ENCODE measurements around the gene SF3A2. TPM values are rescaled to one million over a fixed set of nuclear protein-coding genes. Genes with fewer than 3 reads are reported as not detected.

Gene SF3A2
- total and polyA plus RNA-seq, 3 experiments from 2014 or later: 36.2 to 138 (median 131) TPM

DNA sequence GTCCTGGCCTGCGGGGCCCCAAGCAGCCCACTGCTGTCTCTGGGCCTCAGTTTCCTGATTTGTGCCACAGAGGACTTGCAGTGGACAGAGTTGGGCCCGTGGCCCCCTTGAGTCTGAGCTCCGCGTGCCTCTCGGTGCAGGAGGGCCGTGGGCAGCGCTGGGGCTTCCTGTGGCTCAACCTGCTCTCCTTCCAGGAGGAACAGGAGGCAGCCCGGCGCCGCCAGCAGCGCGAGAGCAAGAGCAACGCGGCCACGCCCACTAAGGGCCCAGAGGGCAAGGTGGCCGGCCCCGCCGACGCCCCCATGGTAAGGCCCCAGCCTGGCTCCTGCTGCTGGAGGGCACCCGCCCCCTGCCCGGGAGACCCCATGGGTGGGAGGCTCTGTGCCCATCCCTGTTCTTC, 26.4 kb upstream of the SF3A2 start:
- Mint-ChIP-seq H3K4me1 (no peaks in the 10 kb centered on the region), H3K27me3 (no peaks in the 10 kb centered on the region), H3K4me3 (no peak overlapping the region), H3K36me3 (peaks cover 0 to 61% (median 5%) of the 10 kb centered on the region in 3 donors), H3K9me3 (no peaks in the 10 kb centered on the region), H3K27ac (peak overlapping the region in 1 of 8 donors; percentile 51)
- Histone ChIP-seq H3K4me3 (ENCODE audit: low read length) (no peak overlapping the region), H3K9me3 (ENCODE audit: low read length) (no peaks in the 10 kb centered on the region), H3K4me1 (ENCODE audit: insufficient read depth, low read length) (no peaks in the 10 kb centered on the region), H3K36me3 (ENCODE audit: insufficient read depth, low read length) (peaks cover 11% of the 10 kb centered on the region), H3K27ac (ENCODE audit: low read depth, low read length) (no peak overlapping the region), H3K27me3 (ENCODE audit: insufficient read depth, low read length, poor library complexity, severe bottlenecking) (no peaks in the 10 kb centered on the region)
- DNase-seq: no peak
- POLR2A ChIA-PET: interaction anchor here (0.6 kb wide), 1 partner anchor 313 kb away, joined by 7 read pairs; no protein-coding TSS in a partner anchor
- CTCF ChIA-PET: no interaction called here

DNA sequence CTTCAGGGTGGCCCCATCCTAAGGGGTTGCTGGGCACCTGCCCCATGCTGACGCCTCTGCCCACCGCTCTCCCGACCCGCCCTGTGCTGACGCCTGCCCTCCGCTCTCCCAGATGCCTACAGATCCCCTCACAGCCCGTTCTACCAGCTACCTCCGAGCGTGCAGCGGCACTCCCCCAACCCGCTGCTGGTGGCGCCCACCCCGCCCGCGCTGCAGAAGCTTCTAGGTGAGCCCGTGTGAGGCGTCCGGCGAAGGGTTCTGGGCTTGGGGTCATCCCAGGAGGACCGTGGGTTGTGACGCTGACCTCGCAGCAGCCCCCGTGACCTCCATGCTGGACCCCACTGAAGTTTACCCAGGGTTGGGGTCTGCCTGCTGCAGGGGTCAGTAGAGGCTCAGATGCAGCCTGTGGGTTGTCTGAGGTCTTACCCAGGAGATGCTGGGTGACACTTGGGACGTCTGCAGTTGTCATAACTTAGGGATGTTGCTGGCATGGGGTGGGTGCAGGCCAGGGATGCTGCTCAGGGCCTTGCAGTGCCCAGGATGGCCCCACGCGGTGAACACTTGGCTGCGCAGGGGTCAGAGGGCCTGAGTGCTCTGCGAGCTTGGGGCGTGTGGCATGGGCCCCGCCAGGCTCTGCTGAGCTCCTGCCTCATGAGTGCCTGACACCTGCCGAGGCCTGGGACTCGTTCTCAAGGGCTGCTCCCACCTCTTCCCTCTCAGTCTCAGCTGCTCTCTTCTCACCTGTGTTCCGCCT, 25.5 kb upstream of the SF3A2 start:
- H3K4me3 ChIP-seq (ENCODE audit: low read length): no peak overlapping the region
- no peaks in the 10 kb centered on the region for H3K4me1 ChIP-seq (ENCODE audit: insufficient read depth, low read length)
- no peaks in the 10 kb centered on the region for H3K9me3 ChIP-seq (ENCODE audit: low read length)
- Mint-ChIP-seq H3K4me3 (no peak overlapping the region), H3K4me1 (no peaks in the 10 kb centered on the region), H3K36me3 (peaks cover 0 to 65% (median 6%) of the 10 kb centered on the region in 3 donors), H3K9me3 (no peaks in the 10 kb centered on the region), H3K27me3 (no peaks in the 10 kb centered on the region), H3K27ac (peak overlapping the region in 1 of 8 donors; percentile 82)
- H3K27me3 ChIP-seq (ENCODE audit: insufficient read depth, low read length, poor library complexity, severe bottlenecking): no peaks in the 10 kb centered on the region
- no peak for DNase-seq
- POLR2A ChIA-PET: no interaction called here
- H3K36me3 ChIP-seq (ENCODE audit: insufficient read depth, low read length): peaks cover 11% of the 10 kb centered on the region
- CTCF ChIA-PET: no interaction called here
- H3K27ac ChIP-seq (ENCODE audit: low read depth, low read length): no peak overlapping the region

DNA sequence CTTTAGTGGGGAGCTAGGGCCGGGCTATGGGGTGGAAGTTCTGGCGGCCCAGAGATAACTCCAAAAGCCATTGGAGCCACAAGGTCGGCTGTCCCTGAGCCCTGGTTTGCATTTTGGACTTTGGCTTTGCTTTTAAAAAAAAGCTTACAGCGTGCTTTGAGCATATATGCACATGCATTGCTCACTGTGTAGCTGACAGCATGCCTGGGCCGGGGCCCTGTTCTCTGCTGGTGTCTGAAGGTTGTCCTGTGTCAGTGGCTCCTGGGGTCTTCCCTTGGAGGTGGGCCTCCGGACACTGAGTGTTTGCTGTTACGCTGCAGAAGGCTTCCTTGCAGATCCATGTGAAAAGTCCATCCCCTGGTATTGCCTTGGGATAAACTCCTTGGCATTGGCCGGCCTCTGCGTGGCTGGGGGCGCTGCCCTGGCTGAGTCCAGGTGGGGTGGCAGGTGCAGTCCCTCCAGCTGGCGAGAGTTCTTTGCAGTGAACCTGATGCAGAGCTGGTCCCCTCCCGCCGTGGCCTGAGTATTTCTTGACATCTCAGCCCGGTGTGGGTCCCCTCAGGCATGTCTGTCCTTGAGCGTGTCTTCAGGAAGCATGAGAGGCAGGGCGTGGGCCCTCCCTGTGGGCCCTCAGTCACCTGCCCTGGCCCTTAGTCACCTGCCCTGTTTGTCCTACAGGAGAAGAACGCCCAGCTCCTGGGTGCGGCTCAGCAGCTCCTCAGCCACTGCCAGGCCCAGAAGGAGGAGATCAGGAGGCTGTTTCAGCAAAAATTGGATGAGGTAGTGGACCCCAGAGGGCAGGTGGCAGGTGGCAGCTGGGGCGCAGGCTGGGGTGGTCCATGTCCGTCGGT, 23.5 kb upstream of the SF3A2 start:
- Histone ChIP-seq H3K27me3 (ENCODE audit: insufficient read depth, low read length, poor library complexity, severe bottlenecking) (no peaks in the 10 kb centered on the region), H3K36me3 (ENCODE audit: insufficient read depth, low read length) (peaks cover 7% of the 10 kb centered on the region), H3K27ac (ENCODE audit: low read depth, low read length) (no peak overlapping the region), H3K9me3 (ENCODE audit: low read length) (no peaks in the 10 kb centered on the region), H3K4me3 (ENCODE audit: low read length) (no peak overlapping the region), H3K4me1 (ENCODE audit: insufficient read depth, low read length) (no peaks in the 10 kb centered on the region)
- no peak overlapping the region for H3K4me3 Mint-ChIP-seq
- ChIA-PET CTCF (interaction anchor here (0.8 kb wide), 1 partner anchor 178 kb away, joined by 3 read pairs; no protein-coding TSS in a partner anchor), POLR2A (no interaction called here)
- no peaks in the 10 kb centered on the region for H3K9me3 Mint-ChIP-seq
- H3K27ac Mint-ChIP-seq: peak overlapping the region in 2 of 8 donors; percentile 42 to 83
- peaks cover 0 to 69% (median 4%) of the 10 kb centered on the region in 3 donors for H3K36me3 Mint-ChIP-seq
- no peaks in the 10 kb centered on the region for H3K27me3 Mint-ChIP-seq
- no peak for DNase-seq
- H3K4me1 Mint-ChIP-seq: no peaks in the 10 kb centered on the region

DNA sequence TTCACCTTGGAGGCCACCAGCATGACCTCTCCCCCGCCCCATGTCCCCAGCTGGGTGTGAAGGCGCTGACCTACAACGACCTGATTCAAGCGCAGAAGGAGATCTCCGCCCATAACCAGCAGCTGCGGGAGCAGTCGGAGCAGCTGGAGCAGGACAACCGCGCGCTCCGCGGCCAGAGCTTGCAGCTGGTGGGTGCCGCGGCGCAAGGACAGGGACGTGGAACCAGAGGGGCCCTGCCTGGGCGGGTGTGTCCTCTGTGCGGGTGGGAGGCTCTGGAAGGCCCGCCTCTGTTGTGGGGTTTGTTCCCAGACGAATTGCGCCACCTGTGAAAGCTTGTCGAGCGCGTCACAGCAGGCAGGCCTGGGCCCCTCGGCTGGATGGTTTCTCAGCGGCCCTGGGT, 22.8 kb upstream of the SF3A2 start:
- Histone ChIP-seq H3K4me3 (ENCODE audit: low read length) (no peak overlapping the region), H3K27ac (ENCODE audit: low read depth, low read length) (no peak overlapping the region), H3K4me1 (ENCODE audit: insufficient read depth, low read length) (no peaks in the 10 kb centered on the region), H3K36me3 (ENCODE audit: insufficient read depth, low read length) (peaks cover 7% of the 10 kb centered on the region), H3K27me3 (ENCODE audit: insufficient read depth, low read length, poor library complexity, severe bottlenecking) (no peaks in the 10 kb centered on the region), H3K9me3 (ENCODE audit: low read length) (no peaks in the 10 kb centered on the region)
- no peak for DNase-seq
- H3K4me3 Mint-ChIP-seq: no peak overlapping the region
- H3K27me3 Mint-ChIP-seq: no peaks in the 10 kb centered on the region
- no peaks in the 10 kb centered on the region for H3K9me3 Mint-ChIP-seq
- H3K27ac Mint-ChIP-seq: no peak overlapping the region
- ChIA-PET CTCF (interaction anchor here (0.8 kb wide), 1 partner anchor 178 kb away, joined by 3 read pairs; no protein-coding TSS in a partner anchor), POLR2A (no interaction called here)
- H3K36me3 Mint-ChIP-seq: peaks cover 0 to 71% (median 4%) of the 10 kb centered on the region in 3 donors
- H3K4me1 Mint-ChIP-seq: no peaks in the 10 kb centered on the region

DNA sequence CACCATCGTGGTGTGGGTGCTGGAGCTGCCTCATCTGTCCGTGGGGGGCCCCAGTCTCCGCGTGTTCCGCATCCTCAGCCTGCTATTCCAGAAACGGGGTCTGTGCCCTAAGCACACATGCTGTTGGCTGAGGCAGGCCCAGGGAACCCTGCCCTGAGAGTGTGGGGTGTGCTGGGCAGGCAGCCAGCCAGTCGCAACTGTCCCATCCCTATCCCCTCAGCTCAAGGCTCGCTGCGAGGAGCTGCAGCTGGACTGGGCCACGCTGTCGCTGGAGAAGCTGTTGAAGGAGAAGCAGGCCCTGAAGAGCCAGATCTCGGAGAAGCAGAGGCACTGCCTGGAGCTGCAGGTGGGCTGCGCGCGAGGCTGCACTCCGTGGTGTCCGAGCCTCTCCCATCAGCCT, 22.4 kb upstream of the SF3A2 start:
- DNase-seq: no peak
- POLR2A ChIA-PET: interaction anchor here (0.6 kb wide), 1 partner anchor 74 kb away, joined by 7 read pairs; no protein-coding TSS in a partner anchor
- Mint-ChIP-seq H3K9me3 (no peaks in the 10 kb centered on the region), H3K27ac (no peak overlapping the region), H3K4me3 (no peak overlapping the region), H3K27me3 (no peaks in the 10 kb centered on the region), H3K4me1 (no peaks in the 10 kb centered on the region), H3K36me3 (peaks cover 0 to 74% (median 4%) of the 10 kb centered on the region in 3 donors)
- Histone ChIP-seq H3K27ac (ENCODE audit: low read depth, low read length) (no peak overlapping the region), H3K4me1 (ENCODE audit: insufficient read depth, low read length) (no peaks in the 10 kb centered on the region), H3K9me3 (ENCODE audit: low read length) (no peaks in the 10 kb centered on the region), H3K4me3 (ENCODE audit: low read length) (no peak overlapping the region), H3K27me3 (ENCODE audit: insufficient read depth, low read length, poor library complexity, severe bottlenecking) (no peaks in the 10 kb centered on the region), H3K36me3 (ENCODE audit: insufficient read depth, low read length) (peaks cover 7% of the 10 kb centered on the region)
- CTCF ChIA-PET: interaction anchor here (1.0 kb wide), 1 partner anchor 21 kb away, joined by 3 read pairs; the partner anchor contains the start of gene PLEKHJ1

DNA sequence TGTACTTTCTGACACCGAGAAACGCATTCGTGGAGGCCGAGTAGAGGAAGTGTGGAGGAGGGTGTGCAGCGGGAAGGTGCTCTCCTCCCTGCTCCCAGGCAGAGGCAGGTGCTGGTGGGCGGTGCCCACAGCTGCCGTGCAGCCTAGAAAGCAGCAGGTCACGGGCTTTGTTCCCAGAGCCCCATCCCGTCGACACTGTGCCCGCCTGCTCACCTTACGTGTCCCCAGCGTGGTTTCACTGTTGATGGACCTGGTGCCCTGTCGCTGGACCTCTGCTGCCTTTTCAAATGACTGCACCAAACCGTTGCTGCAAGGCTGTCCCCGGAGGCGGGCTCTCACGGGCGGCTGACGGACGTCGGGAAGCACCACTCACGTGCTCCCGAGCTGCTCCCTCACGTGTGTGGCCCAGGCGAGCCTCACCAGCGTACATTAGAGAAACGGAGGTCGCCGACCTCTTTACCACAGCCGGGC, 21.3 kb upstream of the SF3A2 start:
- Mint-ChIP-seq H3K36me3 (peaks cover 0 to 78% (median 4%) of the 10 kb centered on the region in 3 donors), H3K9me3 (no peaks in the 10 kb centered on the region), H3K4me1 (no peaks in the 10 kb centered on the region), H3K27ac (peak overlapping the region in 4 of 8 donors; percentile 5 to 84 (median 58)), H3K4me3 (peak overlapping the region in 1 of 7 donors; percentile 54), H3K27me3 (no peaks in the 10 kb centered on the region)
- peak in 1 of 5 donors; percentile 26 for DNase-seq
- CTCF ChIA-PET: interaction anchor here (1.0 to 1.5 kb wide), 2 partner anchors 20 to 21 kb away, joined by 3 to 4 read pairs; partner anchors contain the start of gene PLEKHJ1
- no peaks in the 10 kb centered on the region for H3K4me1 ChIP-seq (ENCODE audit: insufficient read depth, low read length)
- no peaks in the 10 kb centered on the region for H3K9me3 ChIP-seq (ENCODE audit: low read length)
- H3K27ac ChIP-seq (ENCODE audit: low read depth, low read length): no peak overlapping the region
- no peak overlapping the region for H3K4me3 ChIP-seq (ENCODE audit: low read length)
- H3K27me3 ChIP-seq (ENCODE audit: insufficient read depth, low read length, poor library complexity, severe bottlenecking): no peaks in the 10 kb centered on the region
- POLR2A ChIA-PET: no interaction called here
- H3K36me3 ChIP-seq (ENCODE audit: insufficient read depth, low read length): peaks cover 7% of the 10 kb centered on the region

DNA sequence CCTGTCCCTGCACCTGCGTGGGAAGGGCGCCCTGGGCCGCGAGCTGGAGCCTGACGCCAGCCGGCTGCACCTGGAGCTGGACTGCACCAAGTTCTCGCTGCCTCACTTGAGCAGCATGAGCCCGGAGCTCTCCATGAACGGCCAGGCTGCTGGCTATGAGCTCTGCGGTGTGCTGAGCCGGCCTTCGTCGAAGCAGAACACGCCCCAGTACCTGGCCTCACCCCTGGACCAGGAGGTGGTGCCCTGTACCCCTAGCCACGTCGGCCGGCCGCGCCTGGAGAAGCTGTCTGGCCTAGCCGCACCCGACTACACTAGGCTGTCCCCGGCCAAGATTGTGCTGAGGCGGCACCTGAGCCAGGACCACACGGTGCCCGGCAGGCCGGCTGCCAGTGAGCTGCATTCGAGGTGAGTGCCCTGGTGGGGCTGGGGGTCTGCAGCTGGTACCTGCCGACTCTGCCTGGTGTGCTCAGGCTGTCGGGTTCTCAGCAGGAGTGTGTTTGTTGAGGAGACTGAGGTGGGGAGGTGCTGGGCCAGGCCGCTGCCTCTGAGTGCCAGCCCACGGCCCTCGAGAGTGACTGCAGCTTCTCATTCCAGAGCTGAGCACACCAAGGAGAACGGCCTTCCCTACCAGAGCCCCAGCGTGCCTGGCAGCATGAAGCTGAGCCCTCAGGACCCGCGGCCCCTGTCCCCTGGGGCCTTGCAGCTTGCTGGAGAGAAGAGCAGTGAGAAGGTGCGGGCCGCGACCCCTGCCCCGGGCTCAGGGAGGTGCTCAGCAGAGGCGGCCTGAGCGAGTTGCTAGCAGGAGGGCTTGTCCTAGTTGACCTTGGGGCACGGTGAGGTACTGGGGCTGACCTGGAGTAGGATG, 20.0 kb upstream of the SF3A2 start:
- H3K27ac Mint-ChIP-seq: peak overlapping the region in 1 of 8 donors; percentile 63
- H3K36me3 ChIP-seq (ENCODE audit: insufficient read depth, low read length): peaks cover 1% of the 10 kb centered on the region
- H3K27me3 Mint-ChIP-seq: no peaks in the 10 kb centered on the region
- H3K4me3 Mint-ChIP-seq: no peak overlapping the region
- H3K4me3 ChIP-seq (ENCODE audit: low read length): no peak overlapping the region
- no peaks in the 10 kb centered on the region for H3K4me1 ChIP-seq (ENCODE audit: insufficient read depth, low read length)
- H3K4me1 Mint-ChIP-seq: no peaks in the 10 kb centered on the region
- no peaks in the 10 kb centered on the region for H3K9me3 Mint-ChIP-seq
- H3K27ac ChIP-seq (ENCODE audit: low read depth, low read length): no peak overlapping the region
- H3K27me3 ChIP-seq (ENCODE audit: insufficient read depth, low read length, poor library complexity, severe bottlenecking): no peaks in the 10 kb centered on the region
- ChIA-PET POLR2A (no interaction called here), CTCF (interaction anchor here (1.5 kb wide), 1 partner anchor 19 kb away, joined by 4 read pairs; the partner anchor contains the start of gene PLEKHJ1)
- no peak for DNase-seq
- peaks cover 0 to 78% (median 3%) of the 10 kb centered on the region in 3 donors for H3K36me3 Mint-ChIP-seq
- H3K9me3 ChIP-seq (ENCODE audit: low read length): no peaks in the 10 kb centered on the region

Data from CD8-positive, alpha-beta memory T cell (primary cell).